Body of pancreas (tissue), 4 donors: ENCODE data around the gene FAM107B.

Source experiments
- CTCF ChIP-seq, 7 experiments: fragments of 450-650 bp in 4 of 7; fragments of 200-600 bp in 3 of 7; sonication (generic) in 3 of 7; IDR thresholded peaks; one replicate each; pipeline ENCODE4 v1.5.1; 2016 to 2019; ENCODE audit warnings: antibody characterized with exemption in 7 of 7
- POLR2A ChIP-seq, 3 donors: fragments of 450-650 bp; IDR thresholded peaks; one replicate each; pipeline ENCODE4 v1.6.1; 2016; ENCODE audit warnings: antibody characterized with exemption in 3 of 3, mild to moderate bottlenecking in 2 of 3

- TF ChIP-seq CTCF (IDR thresholded peaks at IDR 0.05) = no peak
- no peak for TF ChIP-seq POLR2A (IDR thresholded peaks at IDR 0.05)
These were observed 8.1 kb upstream of the FAM107B start for GRCh38 chr10:14782691-14783363.
